ENCODE data around the gene SEMA6A.

The SEMA6A gene

DNA sequence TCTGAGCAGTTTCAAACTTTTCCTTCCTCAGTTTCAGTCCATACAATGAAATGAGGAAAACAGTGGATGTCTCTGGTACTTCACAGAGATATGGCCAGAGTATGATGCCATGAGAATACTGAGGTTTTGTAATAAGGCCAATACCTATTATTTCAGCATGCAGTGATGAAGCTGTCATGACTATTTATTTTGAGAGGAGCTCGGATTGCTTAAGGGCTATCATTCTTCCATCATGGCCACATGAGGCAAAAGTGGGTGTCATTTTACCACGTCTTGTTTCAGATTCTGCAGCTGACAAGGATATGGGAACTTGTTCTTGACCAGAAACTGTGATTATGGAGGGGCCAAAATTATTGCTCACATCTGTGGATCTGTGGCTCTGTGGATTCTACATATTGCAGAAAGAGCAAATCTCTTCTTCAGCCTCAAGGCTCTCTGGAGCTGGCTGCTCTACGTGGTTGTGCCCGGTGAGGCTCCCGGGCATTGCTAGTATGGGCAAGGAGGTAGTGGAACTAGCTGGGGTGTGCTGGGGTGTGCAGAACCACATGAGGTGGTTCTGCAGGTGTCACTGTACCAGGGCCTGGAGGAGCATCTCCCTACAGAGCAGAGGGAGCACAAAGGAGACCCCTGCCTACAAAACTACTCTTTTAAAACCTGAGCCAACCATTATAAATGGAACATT lies 180.3 kb downstream of the SEMA6A start:
- no peak for DNase-seq
